HL-60 (cell line): ENCODE measurements around the gene OR51Q1.

Experiments
- GABPA ChIP-seq: IDR thresholded peaks from 2 replicates; pipeline ENCODE4 v1.6.1; 2012; ENCODE audit warnings: low read depth
- POLR2AphosphoS5 ChIP-seq: IDR thresholded peaks from 2 replicates; pipeline ENCODE4 v1.6.1; 2012; ENCODE audit warnings: low read depth
- REST ChIP-seq: IDR thresholded peaks from 2 replicates; pipeline ENCODE4 v1.6.1; 2012; ENCODE audit warnings: low read depth; ENCODE audit not compliant: insufficient replicate concordance
- TF ChIP-seq, protein P1 (sequence below): IDR thresholded peaks from one replicate; pipeline ENCODE4 v1.5.1; 2011; ENCODE audit warnings: low read length, control low read depth, inconsistent platforms; ENCODE audit not compliant: insufficient read depth

DNA sequence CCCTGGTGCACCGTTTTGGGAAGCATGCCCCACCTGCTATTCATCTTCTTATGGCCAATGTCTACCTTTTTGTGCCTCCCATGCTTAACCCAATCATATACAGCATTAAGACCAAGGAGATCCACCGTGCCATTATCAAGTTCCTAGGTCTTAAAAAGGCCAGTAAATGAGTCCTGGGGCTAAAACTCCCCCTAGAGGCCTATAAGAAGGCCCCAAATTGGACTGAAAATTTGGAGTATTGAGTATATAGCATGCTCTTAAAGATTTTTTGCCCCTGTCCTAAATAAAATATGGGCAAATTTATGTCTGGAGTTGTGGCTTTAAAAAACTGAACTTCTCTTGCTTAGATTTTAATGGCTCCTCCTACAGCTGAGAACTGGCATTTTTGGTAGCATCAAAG lies 31.7 kb upstream of the OR51Q1 start:
- TF ChIP-seq, protein P1, sequence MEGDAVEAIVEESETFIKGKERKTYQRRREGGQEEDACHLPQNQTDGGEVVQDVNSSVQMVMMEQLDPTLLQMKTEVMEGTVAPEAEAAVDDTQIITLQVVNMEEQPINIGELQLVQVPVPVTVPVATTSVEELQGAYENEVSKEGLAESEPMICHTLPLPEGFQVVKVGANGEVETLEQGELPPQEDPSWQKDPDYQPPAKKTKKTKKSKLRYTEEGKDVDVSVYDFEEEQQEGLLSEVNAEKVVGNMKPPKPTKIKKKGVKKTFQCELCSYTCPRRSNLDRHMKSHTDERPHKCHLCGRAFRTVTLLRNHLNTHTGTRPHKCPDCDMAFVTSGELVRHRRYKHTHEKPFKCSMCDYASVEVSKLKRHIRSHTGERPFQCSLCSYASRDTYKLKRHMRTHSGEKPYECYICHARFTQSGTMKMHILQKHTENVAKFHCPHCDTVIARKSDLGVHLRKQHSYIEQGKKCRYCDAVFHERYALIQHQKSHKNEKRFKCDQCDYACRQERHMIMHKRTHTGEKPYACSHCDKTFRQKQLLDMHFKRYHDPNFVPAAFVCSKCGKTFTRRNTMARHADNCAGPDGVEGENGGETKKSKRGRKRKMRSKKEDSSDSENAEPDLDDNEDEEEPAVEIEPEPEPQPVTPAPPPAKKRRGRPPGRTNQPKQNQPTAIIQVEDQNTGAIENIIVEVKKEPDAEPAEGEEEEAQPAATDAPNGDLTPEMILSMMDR: no peak
- TF ChIP-seq GABPA (no peak), POLR2AphosphoS5 (no peak), REST (no peak)
